ENCODE measurements around the gene RYR2.

DNA sequence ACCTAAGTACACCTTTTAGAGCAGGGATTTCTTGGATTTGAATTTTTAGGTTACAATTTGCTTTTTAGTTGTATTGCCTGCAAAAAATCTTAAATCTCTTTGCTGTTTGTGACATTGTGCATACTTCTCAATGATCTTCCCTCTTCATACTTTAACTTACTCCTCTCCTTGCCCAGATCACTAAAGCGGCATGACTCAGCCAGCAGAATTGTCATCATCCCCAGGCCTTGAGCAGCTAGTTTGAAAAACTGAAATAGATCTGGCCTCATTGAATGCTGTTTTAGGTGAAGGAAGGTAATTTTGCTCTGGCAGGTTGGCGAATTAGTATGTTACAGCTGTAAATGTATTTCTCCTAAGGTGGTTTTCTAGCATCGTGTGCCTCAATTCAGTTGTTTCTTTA, 145.9 kb downstream of the RYR2 start:
- TF ChIP-seq, protein P1, sequence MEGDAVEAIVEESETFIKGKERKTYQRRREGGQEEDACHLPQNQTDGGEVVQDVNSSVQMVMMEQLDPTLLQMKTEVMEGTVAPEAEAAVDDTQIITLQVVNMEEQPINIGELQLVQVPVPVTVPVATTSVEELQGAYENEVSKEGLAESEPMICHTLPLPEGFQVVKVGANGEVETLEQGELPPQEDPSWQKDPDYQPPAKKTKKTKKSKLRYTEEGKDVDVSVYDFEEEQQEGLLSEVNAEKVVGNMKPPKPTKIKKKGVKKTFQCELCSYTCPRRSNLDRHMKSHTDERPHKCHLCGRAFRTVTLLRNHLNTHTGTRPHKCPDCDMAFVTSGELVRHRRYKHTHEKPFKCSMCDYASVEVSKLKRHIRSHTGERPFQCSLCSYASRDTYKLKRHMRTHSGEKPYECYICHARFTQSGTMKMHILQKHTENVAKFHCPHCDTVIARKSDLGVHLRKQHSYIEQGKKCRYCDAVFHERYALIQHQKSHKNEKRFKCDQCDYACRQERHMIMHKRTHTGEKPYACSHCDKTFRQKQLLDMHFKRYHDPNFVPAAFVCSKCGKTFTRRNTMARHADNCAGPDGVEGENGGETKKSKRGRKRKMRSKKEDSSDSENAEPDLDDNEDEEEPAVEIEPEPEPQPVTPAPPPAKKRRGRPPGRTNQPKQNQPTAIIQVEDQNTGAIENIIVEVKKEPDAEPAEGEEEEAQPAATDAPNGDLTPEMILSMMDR (IDR thresholded peaks at IDR 0.05): no peak
- no peak for TF ChIP-seq POLR2A (IDR thresholded peaks at IDR 0.05)
